CD1c-positive myeloid dendritic cell (primary cell): ENCODE data around the gene UST.
"Not testable (repeated sequence)": the region's sequence is repeated elsewhere in the genome, so short reads cannot be mapped to it uniquely, and the experiment has no call there.

Experiments used
- DNase-seq: peaks from one replicate; pipeline ENCODE4 v3.0.0-alpha.2; 2016; ENCODE audit errors: extremely low spot score

Gene UST

GRCh38 chr6:149084808-149085556, 338.2 kb downstream of the UST start:
- DNase-seq: no peak

- no peak for DNase-seq
Measured at GRCh38 chr6:149085557-149085938, 338.7 kb downstream of the UST start.

- DNase-seq: no peak
Measured at GRCh38 chr6:149086363-149086762, 339.5 kb downstream of the UST start.

DNA sequence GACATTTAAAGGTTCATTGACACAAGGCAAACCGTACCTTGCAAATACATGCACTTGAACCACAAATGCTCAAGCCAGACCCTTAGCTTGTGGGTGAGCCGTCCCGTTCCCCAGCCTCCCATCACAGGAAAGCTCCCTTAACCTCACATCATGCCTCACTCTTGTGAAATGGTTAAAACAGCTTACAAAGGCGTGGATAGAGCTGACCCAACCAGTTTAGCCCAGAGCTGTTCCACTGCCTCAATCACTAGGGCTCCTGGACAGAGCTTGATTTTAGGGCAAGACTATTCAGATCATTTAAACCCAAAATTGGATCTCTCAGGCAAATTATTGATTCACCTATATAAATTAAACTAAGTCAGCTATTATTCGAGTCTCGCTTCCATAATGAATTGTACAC, 341.1 kb downstream of the UST start:
- no peak for DNase-seq

DNA sequence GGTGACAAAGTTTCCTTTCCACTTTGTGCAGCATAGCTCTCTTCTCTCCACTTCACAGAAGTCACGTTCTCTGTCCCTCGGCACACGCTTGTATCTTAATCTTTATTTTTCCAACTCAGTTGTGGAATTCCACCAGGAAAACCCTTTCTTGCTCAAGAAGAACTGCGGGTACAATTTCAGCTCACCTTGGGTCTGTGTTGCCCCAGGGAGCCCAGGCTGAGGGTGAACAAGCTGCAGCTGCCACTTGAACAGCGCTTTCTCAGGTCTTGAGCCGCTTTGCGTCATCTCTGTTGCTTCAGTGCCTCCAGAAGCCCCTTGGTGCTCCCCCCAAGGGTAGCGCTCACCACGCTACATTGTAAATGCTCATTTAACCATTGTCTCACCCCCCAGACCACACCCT, 341.5 kb downstream of the UST start:
- DNase-seq: no peak

DNA sequence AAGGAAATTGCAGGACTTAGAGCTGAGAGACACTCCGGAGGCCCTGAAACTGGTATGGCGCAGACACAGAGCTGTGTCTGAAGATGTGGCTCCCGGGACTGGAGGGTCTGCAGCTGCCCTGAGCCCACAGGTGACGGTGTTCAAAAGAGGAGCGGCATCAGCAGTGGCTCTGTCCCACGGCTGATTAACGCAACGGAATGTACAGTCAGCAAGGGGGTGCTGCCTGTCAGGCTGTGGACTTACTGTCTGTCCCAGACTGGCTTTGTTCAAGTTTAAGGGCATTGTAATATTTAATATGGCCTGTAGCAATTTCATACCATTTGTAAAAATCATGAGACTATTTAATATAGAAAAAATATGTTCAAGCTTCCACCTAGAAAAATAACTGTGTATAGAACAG, 342.7 kb downstream of the UST start:
- DNase-seq: no peak

- no peak for DNase-seq
Measured at GRCh38 chr6:149090937-149091336, 344.1 kb downstream of the UST start.

GRCh38 chr6:149093643-149094042, 346.8 kb downstream of the UST start:
- no peak for DNase-seq

DNA sequence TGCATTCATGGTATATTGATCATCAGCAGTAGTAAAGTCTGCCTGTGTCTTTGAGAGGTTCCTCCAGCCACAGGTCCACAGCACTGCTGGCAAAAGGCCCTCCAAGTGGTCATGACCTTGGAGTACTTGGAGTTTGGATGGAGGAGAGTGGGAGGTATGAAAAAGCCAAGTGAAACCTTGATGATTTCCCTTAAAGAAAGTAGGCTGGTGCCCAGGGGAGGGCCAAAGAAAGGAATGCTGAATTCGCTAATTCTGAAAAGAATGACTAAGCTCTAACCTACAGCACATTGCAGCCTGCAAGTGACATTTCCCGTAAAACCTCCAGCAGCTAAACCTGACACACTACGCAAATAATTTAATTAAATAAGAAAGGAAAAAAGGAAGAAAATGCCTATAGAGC, 347.3 kb downstream of the UST start:
- DNase-seq: peak; percentile 59

GRCh38 chr6:149094934-149095351, 348.1 kb downstream of the UST start:
- DNase-seq: no peak

- no peak for DNase-seq
Measured at GRCh38 chr6:149095842-149096241, 349.0 kb downstream of the UST start.

- DNase-seq: no peak
Measured at GRCh38 chr6:149097794-149098193, 351.0 kb downstream of the UST start.

DNA sequence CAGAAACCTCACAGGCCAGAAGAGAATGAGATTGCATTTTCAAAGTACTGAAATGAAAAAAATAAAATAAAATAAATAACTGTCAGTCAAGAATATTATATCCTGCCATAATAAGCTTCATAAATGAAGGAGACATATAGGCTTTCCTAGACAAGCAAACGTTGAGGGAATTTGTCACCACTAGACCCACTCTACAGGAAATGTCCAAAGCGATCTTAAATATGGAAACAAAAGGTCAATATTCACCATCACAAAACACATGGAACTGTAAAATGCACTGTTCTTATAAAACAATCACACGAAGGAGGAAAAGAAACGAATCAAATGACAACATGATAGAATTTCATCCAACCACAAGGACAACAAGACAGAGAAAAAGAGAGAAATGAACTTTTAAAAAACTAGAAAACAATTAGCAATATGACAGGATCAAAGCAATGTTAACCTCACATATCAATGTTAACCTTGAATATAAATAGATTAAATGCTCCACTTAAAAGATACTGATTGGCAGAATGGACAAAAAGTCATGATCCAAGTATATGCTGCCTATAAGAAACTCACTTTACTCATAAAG, 352.0 kb downstream of the UST start:
- DNase-seq: no peak

DNA sequence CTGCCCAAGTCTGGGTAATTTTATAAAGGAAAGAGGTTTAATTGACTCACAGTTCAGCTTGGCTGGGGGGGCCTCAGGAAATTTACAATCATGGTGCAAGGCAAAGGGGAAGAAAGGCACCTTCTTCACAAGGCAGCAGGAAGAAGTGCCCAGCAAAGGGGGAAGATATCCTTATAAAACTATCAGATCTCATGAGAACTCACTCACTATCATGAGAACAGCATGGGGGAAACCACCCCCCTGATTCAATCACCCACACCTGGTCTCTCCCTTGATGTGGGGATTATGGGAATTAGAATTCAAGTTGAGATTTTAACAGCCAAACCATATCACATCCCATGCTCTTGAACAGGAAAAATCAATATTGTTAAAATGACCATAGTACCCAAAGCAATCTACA, 355.5 kb downstream of the UST start:
- no peak for DNase-seq

DNA sequence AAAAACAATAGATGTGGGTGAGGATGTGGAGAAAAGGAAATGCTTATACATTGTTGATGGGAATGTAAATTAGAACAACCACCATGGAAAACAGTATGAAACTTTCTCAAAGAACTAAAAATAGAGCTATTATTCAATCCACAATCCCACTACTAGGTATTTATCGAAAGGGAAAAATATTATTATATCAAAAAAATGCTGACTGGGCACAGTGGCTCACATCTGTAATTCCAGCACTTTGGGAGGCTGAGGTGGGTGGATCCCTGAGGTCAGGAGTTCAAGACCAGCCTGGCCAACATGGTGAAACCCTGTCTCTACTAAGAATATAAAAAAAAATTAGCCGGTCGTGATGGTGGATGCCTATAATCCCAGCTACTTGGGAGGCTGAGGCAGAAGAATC, 357.1 kb downstream of the UST start:
- not testable (repeated sequence) for DNase-seq

DNA sequence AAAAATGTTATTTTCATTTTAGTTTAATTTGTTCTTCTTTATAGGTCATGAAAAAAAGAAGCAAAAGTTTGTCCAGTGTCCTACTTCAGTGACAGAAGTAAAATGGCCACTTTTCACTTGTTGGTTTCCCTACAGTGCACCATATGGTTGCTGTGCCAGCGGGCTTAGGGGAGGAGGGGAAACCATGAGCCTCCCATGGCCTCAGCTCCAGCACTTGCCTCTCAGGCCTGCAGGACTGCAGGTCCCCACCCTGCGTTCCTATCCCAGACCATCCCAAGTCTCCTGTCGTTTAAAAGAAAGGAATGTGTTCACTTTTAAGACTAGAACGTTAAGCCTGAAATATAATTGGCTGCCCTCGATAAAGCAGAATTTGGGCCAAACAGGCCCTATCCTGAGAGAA, 360.7 kb downstream of the UST start:
- no peak for DNase-seq

- DNase-seq: no peak
Measured at GRCh38 chr6:149108038-149108748, 361.4 kb downstream of the UST start.

- no peak for DNase-seq
Measured at GRCh38 chr6:149108749-149109100, 361.9 kb downstream of the UST start.

DNA sequence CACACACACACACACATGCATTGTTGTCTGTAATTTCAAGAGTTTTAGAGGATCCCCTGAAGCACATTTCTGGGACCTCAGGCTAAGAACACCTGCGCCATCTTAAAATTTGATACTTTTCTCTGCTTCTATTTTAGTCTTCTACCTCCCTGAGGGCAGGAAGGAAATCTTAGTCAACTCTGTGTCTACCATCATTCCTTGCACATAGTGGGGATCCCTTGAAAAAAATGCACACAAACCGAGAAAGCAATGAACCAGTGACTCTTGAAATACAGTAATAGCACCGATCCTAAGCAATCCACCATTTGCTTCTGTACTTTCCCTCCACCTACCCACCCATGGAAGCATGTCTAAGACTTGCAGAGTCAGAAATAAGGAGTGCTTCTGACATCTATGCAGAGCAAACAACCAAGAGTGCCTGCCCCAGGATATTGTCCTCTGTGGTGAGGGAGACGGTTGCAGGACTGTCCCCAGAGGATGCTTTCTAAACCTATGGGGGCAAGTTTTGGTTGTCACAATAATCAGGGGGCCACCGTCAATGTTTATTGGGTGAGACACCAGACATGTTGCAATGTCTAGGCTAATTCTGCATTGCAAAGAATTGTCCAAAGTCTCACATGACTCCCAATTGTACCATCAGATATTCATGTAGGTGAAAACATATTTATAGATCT, 362.7 kb downstream of the UST start:
- no peak for DNase-seq

- peak; percentile 69 for DNase-seq
Measured at GRCh38 chr6:149111556-149112115, 364.8 kb downstream of the UST start.

DNA sequence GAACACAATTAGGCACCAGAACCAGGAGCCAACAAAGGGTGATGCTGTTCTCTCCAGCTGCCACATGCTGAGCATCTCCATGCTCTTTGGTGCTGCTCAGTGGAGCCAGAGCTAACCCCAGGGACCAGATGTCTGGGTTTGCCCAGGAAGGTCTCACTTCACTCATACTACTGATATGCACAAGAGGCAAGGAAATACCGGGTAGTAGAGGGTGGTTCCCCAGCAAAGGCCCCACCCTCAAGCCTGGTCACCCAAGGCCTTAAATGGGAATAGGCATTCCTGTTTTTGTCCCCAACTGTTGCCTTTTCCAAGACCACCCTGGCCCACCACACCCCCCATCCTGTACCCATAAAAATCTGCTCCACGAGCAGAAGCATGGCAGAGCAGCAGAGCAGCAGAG, 366.1 kb downstream of the UST start:
- no peak for DNase-seq

DNA sequence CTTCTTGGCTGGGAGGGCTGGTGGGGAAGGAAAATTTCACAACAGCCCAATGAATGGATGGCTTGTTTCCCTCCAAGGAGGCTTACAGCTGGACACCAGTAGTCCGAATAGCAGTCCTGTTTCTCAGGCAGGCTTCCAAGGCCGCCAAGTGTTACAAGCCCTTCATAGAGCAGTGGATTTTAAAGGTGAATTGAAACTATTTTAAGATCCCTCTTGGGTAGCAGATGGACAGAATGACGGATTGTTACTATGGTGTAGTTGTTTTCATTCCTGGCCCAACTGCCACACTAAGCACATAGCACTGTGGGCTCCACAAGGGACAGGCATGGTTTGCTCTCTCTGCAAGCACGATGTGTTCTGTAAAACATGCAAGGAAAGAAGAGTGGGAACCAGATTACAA, 367.3 kb downstream of the UST start:
- DNase-seq: no peak
